MCF 10A (cell line): ENCODE data around the gene HIVEP2. TPM values are rescaled to one million over a fixed set of nuclear protein-coding genes. Genes with fewer than 3 reads are reported as not detected.

Experiments used
- Bru-seq: library from RNA; stranded (reverse); fragments of 400-500 nt; gene quantifications from one replicate; lab custom pipeline; 2021; lab: Mats Ljungman, UMichigan
- BruChase-seq, 2 experiments: library from RNA; stranded (reverse); fragments of 400-500 nt; gene quantifications; one replicate each; lab custom pipeline; 2021; lab: Mats Ljungman, UMichigan
- BruUV-seq: library from RNA; stranded (reverse); fragments of 400-500 nt; replicated peaks from 2 replicates; lab custom pipeline; 2021; lab: Mats Ljungman, UMichigan
- CTCF ChIA-PET: fragments of 300-600 bp; sonication (Branson Sonifier 250); formaldehyde crosslinking; extraction: SDS; loops from one replicate; lab custom pipeline; 2021; ENCODE audit warnings: antibody characterized with exemption, inconsistent platforms; lab: Yijun Ruan, JAX
- POLR2A ChIA-PET: fragments of 300-600, 350-650 bp; sonication (Branson Sonifier 250); formaldehyde crosslinking; extraction: SDS; loops from one replicate; lab custom pipeline; 2020; ENCODE audit warnings: antibody characterized with exemption, inconsistent platforms; lab: Yijun Ruan, JAX
- DNase-seq: peaks from one replicate; pipeline ENCODE4 v3.0.0-alpha.2; 2018; ENCODE audit not compliant: unreplicated experiment
- H3K27ac Mint-ChIP-seq: one replicate; pipeline ENCODE4 v1.8.0; 2022; ENCODE audit warnings: mild to moderate bottlenecking, low read depth, mixed read lengths; ENCODE audit not compliant: unreplicated experiment
- H3K27me3 Mint-ChIP-seq: one replicate; pipeline ENCODE4 v1.8.0; 2022; ENCODE audit warnings: mixed read lengths; ENCODE audit not compliant: insufficient read depth, unreplicated experiment
- H3K36me3 Mint-ChIP-seq: one replicate; pipeline ENCODE4 v1.8.0; 2022; ENCODE audit warnings: mild to moderate bottlenecking, moderate library complexity, mixed read lengths; ENCODE audit not compliant: insufficient read depth, unreplicated experiment
- H3K4me1 Mint-ChIP-seq: one replicate; pipeline ENCODE4 v1.8.0; 2022; ENCODE audit warnings: mixed read lengths; ENCODE audit not compliant: insufficient read depth, unreplicated experiment
- H3K4me3 Mint-ChIP-seq: one replicate; pipeline ENCODE4 v1.8.0; 2022; ENCODE audit warnings: mild to moderate bottlenecking, moderate library complexity, mixed read lengths; ENCODE audit not compliant: unreplicated experiment
- H3K9me3 Mint-ChIP-seq: one replicate; pipeline ENCODE4 v1.8.0; 2022; ENCODE audit warnings: mixed read lengths; ENCODE audit not compliant: unreplicated experiment
- CTCF ChIP-seq: fragments of 200-600 bp; IDR thresholded peaks from one replicate; pipeline ENCODE4 v1.8.0; 2022; ENCODE audit warnings: antibody characterized with exemption, mild to moderate bottlenecking; ENCODE audit not compliant: unreplicated experiment
- intact Hi-C: fragments of 100-400 bp; cut with micrococcal nuclease; formaldehyde crosslinking; loops from 2 replicates; pipeline ENCODE4 v1.14.1; 2022
- long read RNA-seq: library from polyadenylated mRNA; stranded (forward); transcript quantifications from one replicate; pipeline ENCODE4 v2.0.0, GENCODE V29; 2022
- total RNA-seq: library from RNA; stranded (reverse); gene quantifications from 2 replicates; pipeline ENCODE4 v1.2.3, GENCODE V29; 2022

Gene HIVEP2
- 22.5 and 23.6 TPM in 2 replicates for total RNA-seq
- Bru-seq, nascent RNA: percentile 90 among the genes with signal in this experiment
- BruChase-seq, experiment 1, labeled RNA remaining after a 6-hour chase: percentile 78 among the genes with signal in this experiment
- percentile 84 among the genes with signal in this experiment for BruChase-seq, experiment 2, labeled RNA remaining after a 2-hour chase
- long read RNA-seq, partial matches to known transcripts: 10 of 19 reads
- long read RNA-seq, other reads (novel, unspliced or antisense): 9 of 19 reads

GRCh38 chr6:142945049-142945445 is at the start of gene HIVEP2:
Gene HIVEP2, minus strand, starts transcription at chr6:142945176. Its CDS starts 170,438 bp downstream, at chr6:142774738.
- peak; percentile 87 for DNase-seq
- peaks cover 31% of the 10 kb centered on the region for H3K4me1 Mint-ChIP-seq
- ChIA-PET CTCF (no interaction called here), POLR2A (interaction anchor here (0.6 to 6.8 kb wide), 27 partner anchors 15 to 507 kb away, joined by 3 to 161 read pairs (median 4); partner anchors contain the start of genes ADAT2, AIG1 and PEX3)
- H3K36me3 Mint-ChIP-seq: peaks cover 5% of the 10 kb centered on the region
- no peaks in the 10 kb centered on the region for H3K9me3 Mint-ChIP-seq
- peak within 1 kb of the TSS; percentile 63 for H3K27ac Mint-ChIP-seq
- no TSS peak for BruUV-seq
- H3K27me3 Mint-ChIP-seq: no peaks in the 10 kb centered on the region
- peak within 1 kb of the TSS; percentile 92 for H3K4me3 Mint-ChIP-seq
- no peak for TF ChIP-seq CTCF
- intact Hi-C loops: loop anchor here (1.0 to 10.0 kb wide), 4 partner anchors 98 to 452 kb away; no protein-coding TSS in a partner anchor

GRCh38 chr6:142993977-142994376 is 49.0 kb upstream of the HIVEP2 start:
- peaks cover 5% of the 10 kb centered on the region for H3K36me3 Mint-ChIP-seq
- no peaks in the 10 kb centered on the region for H3K27me3 Mint-ChIP-seq
- no peak for TF ChIP-seq CTCF
- ChIA-PET CTCF (interaction anchor here (0.7 to 1.0 kb wide), 2 partner anchors 29 to 44 kb away, joined by 3 read pairs; no protein-coding TSS in a partner anchor), POLR2A (interaction anchor here (0.6 kb wide), 1 partner anchor 373 kb away, joined by 5 read pairs; no protein-coding TSS in a partner anchor)
- intact Hi-C loops: no loop called here
- H3K4me1 Mint-ChIP-seq: no peaks in the 10 kb centered on the region
- BruUV-seq: no TSS peak
- no peak overlapping the region for H3K27ac Mint-ChIP-seq
- DNase-seq: no peak
- H3K9me3 Mint-ChIP-seq: no peaks in the 10 kb centered on the region
- no peak overlapping the region for H3K4me3 Mint-ChIP-seq

- no peak for TF ChIP-seq CTCF
- intact Hi-C loops: no loop called here
- H3K27me3 Mint-ChIP-seq: no peaks in the 10 kb centered on the region
- CTCF ChIA-PET: no interaction called here
- no peak overlapping the region for H3K27ac Mint-ChIP-seq
- H3K4me1 Mint-ChIP-seq: no peaks in the 10 kb centered on the region
- DNase-seq: no peak
- peaks cover 7% of the 10 kb centered on the region for H3K36me3 Mint-ChIP-seq
- no peaks in the 10 kb centered on the region for H3K9me3 Mint-ChIP-seq
- H3K4me3 Mint-ChIP-seq: no peak overlapping the region
- no TSS peak for BruUV-seq
- POLR2A ChIA-PET: no interaction called here
Measured at GRCh38 chr6:142987490-142987889, 42.5 kb upstream of the HIVEP2 start.

GRCh38 chr6:142985281-142985680 is 40.3 kb upstream of the HIVEP2 start:
- POLR2A ChIA-PET: interaction anchor here (0.7 kb wide), 1 partner anchor 334 kb away, joined by 3 read pairs; no protein-coding TSS in a partner anchor
- no TSS peak for BruUV-seq
- intact Hi-C loops: no loop called here
- Mint-ChIP-seq H3K36me3 (peaks cover 7% of the 10 kb centered on the region), H3K4me1 (no peaks in the 10 kb centered on the region), H3K27me3 (no peaks in the 10 kb centered on the region), H3K4me3 (no peak overlapping the region), H3K9me3 (peaks cover 7% of the 10 kb centered on the region), H3K27ac (no peak overlapping the region)
- TF ChIP-seq CTCF: no peak
- no peak for DNase-seq
- CTCF ChIA-PET: no interaction called here
